ENCODE measurements around the gene RDH5.

- TF ChIP-seq ZNF274 (CRISPR knock-in tag; IDR thresholded peaks at IDR 0.05) (no peak), ZNF777 (CRISPR knock-in tag; IDR thresholded peaks at IDR 0.05) (no peak), POLR2AphosphoS5 (IDR thresholded peaks at IDR 0.05; ENCODE audit: low read depth, low read length) (no peak), ZNF331 (CRISPR knock-in tag; IDR thresholded peaks at IDR 0.05) (no peak), FOXA1 (IDR thresholded peaks at IDR 0.05) (no peak), FOXA1 (CRISPR knock-in tag; IDR thresholded peaks at IDR 0.05) (no peak), ZBTB7A (CRISPR knock-in tag; IDR thresholded peaks at IDR 0.05) (no peak), BRD4 (CRISPR knock-in tag; IDR thresholded peaks at IDR 0.05) (no peak)
- TF ChIP-seq, protein P1, sequence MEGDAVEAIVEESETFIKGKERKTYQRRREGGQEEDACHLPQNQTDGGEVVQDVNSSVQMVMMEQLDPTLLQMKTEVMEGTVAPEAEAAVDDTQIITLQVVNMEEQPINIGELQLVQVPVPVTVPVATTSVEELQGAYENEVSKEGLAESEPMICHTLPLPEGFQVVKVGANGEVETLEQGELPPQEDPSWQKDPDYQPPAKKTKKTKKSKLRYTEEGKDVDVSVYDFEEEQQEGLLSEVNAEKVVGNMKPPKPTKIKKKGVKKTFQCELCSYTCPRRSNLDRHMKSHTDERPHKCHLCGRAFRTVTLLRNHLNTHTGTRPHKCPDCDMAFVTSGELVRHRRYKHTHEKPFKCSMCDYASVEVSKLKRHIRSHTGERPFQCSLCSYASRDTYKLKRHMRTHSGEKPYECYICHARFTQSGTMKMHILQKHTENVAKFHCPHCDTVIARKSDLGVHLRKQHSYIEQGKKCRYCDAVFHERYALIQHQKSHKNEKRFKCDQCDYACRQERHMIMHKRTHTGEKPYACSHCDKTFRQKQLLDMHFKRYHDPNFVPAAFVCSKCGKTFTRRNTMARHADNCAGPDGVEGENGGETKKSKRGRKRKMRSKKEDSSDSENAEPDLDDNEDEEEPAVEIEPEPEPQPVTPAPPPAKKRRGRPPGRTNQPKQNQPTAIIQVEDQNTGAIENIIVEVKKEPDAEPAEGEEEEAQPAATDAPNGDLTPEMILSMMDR (CRISPR knock-in tag; IDR thresholded peaks at IDR 0.05): no peak
- TF ChIP-seq, protein P2, sequence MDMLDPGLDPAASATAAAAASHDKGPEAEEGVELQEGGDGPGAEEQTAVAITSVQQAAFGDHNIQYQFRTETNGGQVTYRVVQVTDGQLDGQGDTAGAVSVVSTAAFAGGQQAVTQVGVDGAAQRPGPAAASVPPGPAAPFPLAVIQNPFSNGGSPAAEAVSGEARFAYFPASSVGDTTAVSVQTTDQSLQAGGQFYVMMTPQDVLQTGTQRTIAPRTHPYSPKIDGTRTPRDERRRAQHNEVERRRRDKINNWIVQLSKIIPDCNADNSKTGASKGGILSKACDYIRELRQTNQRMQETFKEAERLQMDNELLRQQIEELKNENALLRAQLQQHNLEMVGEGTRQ (IDR thresholded peaks at IDR 0.05; ENCODE audit: low read depth, low read length): no peak
- TF ChIP-seq, protein P2 (CRISPR knock-in tag; IDR thresholded peaks at IDR 0.05; ENCODE audit: borderline replicate concordance): no peak
Measured at GRCh38 chr12:55716582-55716957, 3.6 kb upstream of the RDH5 start.
